GM12878 (cell line): Measurements from ENCODE around the gene ARR3. TPM values are rescaled to one million over a fixed set of nuclear protein-coding genes. Genes with fewer than 3 reads are reported as not detected.

Experiments
- ATAC-seq: fragments of 200-7000 bp; cut with Tn5 transposase; 3 replicates; pipeline ENCODE4 v1.9.1; 2020; ENCODE audit warnings: mild to moderate bottlenecking, moderate library complexity
- BruUV-seq: library from RNA; stranded (reverse); fragments of 400-500 nt; replicated peaks from 2 replicates; lab custom pipeline; 2021; lab: Mats Ljungman, UMichigan
- CTCF ChIA-PET: fragments of 300-600 bp; sonication (Branson Sonifier 250); formaldehyde crosslinking; extraction: SDS; loops from one replicate; lab custom pipeline; 2021; ENCODE audit warnings: inconsistent platforms; lab: Yijun Ruan, JAX
- POLR2A ChIA-PET: fragments of 350-600 bp; formaldehyde crosslinking; extraction: SDS; loops from one replicate; lab custom pipeline; 2021; ENCODE audit warnings: inconsistent platforms; lab: Charles Lee
- RAD21 ChIA-PET: fragments of 300-600 bp; sonication (Branson Sonifier 250); formaldehyde crosslinking; loops from one replicate; lab custom pipeline; 2023; ENCODE audit warnings: antibody characterized with exemption; ENCODE audit not compliant: unreplicated experiment; lab: Charles Lee
- SMC1A ChIA-PET: fragments of 300-600 bp; sonication (Branson Sonifier 250); formaldehyde crosslinking; loops from one replicate; lab custom pipeline; 2023; ENCODE audit not compliant: unreplicated experiment, uncharacterized antibody; lab: Charles Lee
- DNase-seq: peaks from one replicate; pipeline ENCODE4 v3.0.0-alpha.2; 2011; ENCODE audit warnings: low read depth, low spot score
- FAIRE-seq: peaks from 3 replicates; lab custom pipeline; 2011; peaks lifted over from hg19 to GRCh38; lab: Jason Lieb, UNC
- H2AFZ ChIP-seq: 2 replicates; pipeline ENCODE4 v1.6.0; 2011; ENCODE audit warnings: low read depth, low read length, control low read depth; ENCODE audit not compliant: control insufficient read depth
- H3K27ac ChIP-seq: 2 replicates; pipeline ENCODE4 v1.5.1; 2011; ENCODE audit warnings: control low read depth; ENCODE audit not compliant: control insufficient read depth, insufficient read depth
- H3K27me3 ChIP-seq, 2 experiments: replicated peaks in 1 of 2; 2 replicates each; pipeline versions ENCODE4 v1.6.0 to v1.6.1; 2011; ENCODE audit warnings: low read length in 1 of 2; ENCODE audit not compliant: control insufficient read depth in 2 of 2, insufficient read depth in 2 of 2
- H3K36me3 ChIP-seq, 2 experiments: 2 replicates each; pipeline ENCODE4 v1.5.1; 2011; ENCODE audit warnings: low read length in 1 of 2; ENCODE audit not compliant: control insufficient read depth in 2 of 2, insufficient read depth in 2 of 2
- H3K4me1 ChIP-seq: 2 replicates; pipeline ENCODE4 v1.6.1; 2011; ENCODE audit warnings: mild to moderate bottlenecking, low read length, moderate library complexity, mixed read lengths; ENCODE audit not compliant: control insufficient read depth, insufficient read depth
- H3K4me2 ChIP-seq: 2 replicates; pipeline ENCODE4 v1.6.0; 2011; ENCODE audit warnings: control low read depth; ENCODE audit not compliant: control insufficient read depth, insufficient read depth
- H3K4me3 ChIP-seq: fragments of 200-600 bp; sonication (generic); 2 replicates; pipeline ENCODE4 v1.5.1; 2016
- H3K79me2 ChIP-seq: 2 replicates; pipeline ENCODE4 v1.6.0; 2011; ENCODE audit warnings: low read length; ENCODE audit not compliant: control insufficient read depth, insufficient read depth
- H3K9ac ChIP-seq: 2 replicates; pipeline ENCODE4 v1.8.0; 2011; ENCODE audit warnings: low read length, control low read depth, mixed read lengths; ENCODE audit not compliant: control insufficient read depth, insufficient read depth
- H3K9me3 ChIP-seq: replicated peaks from 3 replicates; pipeline ENCODE4 v1.5.1; 2011; ENCODE audit warnings: mild to moderate bottlenecking, low read length; ENCODE audit not compliant: control insufficient read depth, insufficient read depth
- H4K20me1 ChIP-seq: 2 replicates; pipeline ENCODE4 v1.6.0; 2011; ENCODE audit not compliant: control insufficient read depth, insufficient read depth
- CBX5 ChIP-seq: sonication (generic); IDR thresholded peaks from 2 replicates; pipeline ENCODE4 v1.6.1; 2016; ENCODE audit warnings: low read depth, moderate library complexity, mild to moderate bottlenecking, inconsistent platforms
- IRF4 ChIP-seq: IDR thresholded peaks from 2 replicates; pipeline ENCODE4 v1.6.1; 2011; ENCODE audit warnings: low read depth, low read length
- JUND ChIP-seq: IDR thresholded peaks from 2 replicates; pipeline ENCODE4 v1.6.1; 2012; ENCODE audit warnings: low read depth, mild to moderate bottlenecking, low read length, improper control_type of control experiment, moderate library complexity
- RAD21 ChIP-seq: IDR thresholded peaks from 2 replicates; pipeline ENCODE4 v1.6.1; 2011; ENCODE audit warnings: mild to moderate bottlenecking, low read depth, low read length, moderate library complexity; ENCODE audit not compliant: insufficient read depth
- YY1 ChIP-seq: IDR thresholded peaks from 2 replicates; pipeline ENCODE4 v1.6.1; 2011; ENCODE audit warnings: low read depth, mild to moderate bottlenecking, low read length
- WGBS: methylation state at CpG from one replicate; pipeline ENCODE4 v1.1.6; 2016; ENCODE audit warnings: low lambda C conversion rate; ENCODE audit not compliant: insufficient replicate concordance, insufficient coverage; ENCODE audit errors: missing lambda C conversion rate; 5-methylcytosine and 5-hydroxymethylcytosine counted together
- in situ Hi-C: fragments of 300-500 bp; cut with MboI; formaldehyde crosslinking; loops from 9 replicates; pipeline ENCODE4 v1.14.3; 2018; ENCODE audit warnings: mixed read lengths
- intact Hi-C: fragments of 100-400 bp; cut with micrococcal nuclease; formaldehyde crosslinking; loops from one replicate; pipeline ENCODE4 v1.14.2; 2022; ENCODE audit not compliant: unreplicated experiment
- polyA plus RNA-seq, 11 experiments: library from polyadenylated mRNA; depleted of rRNA in 4 of 11; unstranded in 6 of 11; stranded (reverse) in 5 of 11; fragments of >200 nt; fragmentation: Nextera tagmentation in 4 of 11; fragmentation: Illumina TruSeq in 1 of 11; extraction: Ambion mirVana in 4 of 11; extraction: Trizol in 1 of 11; gene quantifications; 1 replicate in 1 of 11; 2 replicates in 10 of 11; pipeline versions ENCODE4 v1.2.1 to v1.2.3, GENCODE V29; 2011 to 2016; ENCODE audit warnings: inconsistent platforms in 2 of 11, missing spikeins in 2 of 11, low read depth in 1 of 11
- total RNA-seq, 4 experiments: library from RNA; depleted of rRNA in 3 of 4; stranded (reverse); fragments of >200 nt in 3 of 4; fragmentation: Illumina TruSeq in 1 of 4; extraction: Trizol in 1 of 4; gene quantifications; 2 replicates each; pipeline versions ENCODE4 v1.2.1 to v1.2.3, GENCODE V29; 2013 to 2021
- TF ChIP-seq, protein P1 (sequence below): fragments of 450-650 bp; formaldehyde crosslinking; IDR thresholded peaks from 2 replicates; pipeline ENCODE4 v1.4.0; 2022; ENCODE audit warnings: mild to moderate bottlenecking, moderate library complexity

The ARR3 gene
- total and polyA plus RNA-seq, 10 of the 15 experiments (the other 5 are each of a cell fraction or from before 2014, with no cell fraction given) = not detected

DNA sequence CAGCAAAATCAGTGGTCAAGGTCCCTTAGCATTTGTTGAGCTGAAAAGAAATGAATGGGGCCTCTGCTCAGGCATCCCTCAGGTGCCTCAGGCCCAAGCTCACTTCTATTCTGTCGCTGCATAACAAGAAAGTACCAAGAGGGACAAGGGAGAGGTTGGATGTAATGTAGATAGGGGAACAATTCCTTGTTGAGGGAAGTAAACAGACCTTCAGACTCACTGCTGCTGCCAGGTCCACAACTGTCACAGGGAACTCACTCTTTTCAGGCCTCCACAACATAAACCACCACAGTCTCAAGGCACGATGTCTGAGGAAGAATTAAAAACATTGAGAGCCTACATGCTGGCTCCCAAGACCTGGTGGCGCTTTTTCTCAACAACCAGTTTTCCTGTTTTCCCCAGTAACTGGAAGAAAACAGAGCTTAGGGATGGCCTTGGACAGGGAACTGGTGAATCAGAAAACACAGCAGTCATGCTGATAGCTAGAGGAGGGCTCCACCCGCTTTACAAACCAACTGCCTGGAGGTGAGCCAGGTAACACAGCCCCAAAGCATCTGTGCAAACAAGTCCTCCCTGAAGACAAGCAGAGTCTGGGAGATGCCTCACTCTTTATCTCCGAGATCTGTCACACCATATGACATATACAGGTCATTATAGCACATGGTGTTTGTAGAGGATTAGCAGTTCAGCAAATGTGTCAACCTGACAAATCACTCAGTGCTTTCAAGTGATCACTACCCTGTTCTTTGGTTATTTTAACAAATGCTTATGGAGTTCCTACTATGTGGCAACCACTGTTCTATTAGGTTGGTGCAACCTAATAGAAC is 48.0 kb upstream of the ARR3 start:
- H3K36me3 ChIP-seq = no peaks in the 10 kb centered on the region
- TF ChIP-seq, protein P1, sequence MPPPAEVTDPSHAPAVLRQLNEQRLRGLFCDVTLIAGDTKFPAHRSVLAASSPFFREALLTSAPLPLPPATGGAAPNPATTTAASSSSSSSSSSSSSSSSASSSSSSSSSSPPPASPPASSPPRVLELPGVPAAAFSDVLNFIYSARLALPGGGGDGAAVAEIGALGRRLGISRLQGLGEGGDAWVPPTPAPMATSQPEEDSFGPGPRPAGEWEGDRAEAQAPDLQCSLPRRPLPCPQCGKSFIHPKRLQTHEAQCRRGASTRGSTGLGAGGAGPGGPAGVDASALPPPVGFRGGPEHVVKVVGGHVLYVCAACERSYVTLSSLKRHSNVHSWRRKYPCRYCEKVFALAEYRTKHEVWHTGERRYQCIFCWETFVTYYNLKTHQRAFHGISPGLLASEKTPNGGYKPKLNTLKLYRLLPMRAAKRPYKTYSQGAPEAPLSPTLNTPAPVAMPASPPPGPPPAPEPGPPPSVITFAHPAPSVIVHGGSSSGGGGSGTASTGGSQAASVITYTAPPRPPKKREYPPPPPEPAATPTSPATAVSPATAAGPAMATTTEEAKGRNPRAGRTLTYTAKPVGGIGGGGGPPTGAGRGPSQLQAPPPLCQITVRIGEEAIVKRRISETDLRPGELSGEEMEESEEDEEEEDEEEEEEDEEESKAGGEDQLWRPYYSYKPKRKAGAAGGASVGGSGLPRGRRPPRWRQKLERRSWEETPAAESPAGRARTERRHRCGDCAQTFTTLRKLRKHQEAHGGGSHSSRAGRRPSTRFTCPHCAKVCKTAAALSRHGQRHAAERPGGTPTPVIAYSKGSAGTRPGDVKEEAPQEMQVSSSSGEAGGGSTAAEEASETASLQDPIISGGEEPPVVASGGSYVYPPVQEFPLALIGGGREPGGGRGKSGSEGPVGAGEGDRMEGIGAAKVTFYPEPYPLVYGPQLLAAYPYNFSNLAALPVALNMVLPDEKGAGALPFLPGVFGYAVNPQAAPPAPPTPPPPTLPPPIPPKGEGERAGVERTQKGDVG (CRISPR knock-in tag) = no peak
- TF ChIP-seq YY1 = no peak
- no peak for TF ChIP-seq CBX5
- no peak for TF ChIP-seq IRF4
- TF ChIP-seq RAD21 = no peak
- no peak for TF ChIP-seq JUND
- no peaks in the 10 kb centered on the region; a peak in 1 of 4 replicates for H3K27me3 ChIP-seq
- H3K9ac ChIP-seq = no peak overlapping the region
- in situ Hi-C loops = no loop called here
- no peaks in the 10 kb centered on the region; the same call in 2 of the 3 replicates for H3K9me3 ChIP-seq
- BruUV-seq = no TSS peak
- no peak overlapping the region for H2AFZ ChIP-seq
- intact Hi-C loops = no loop called here
- H3K79me2 ChIP-seq = no peaks in the 10 kb centered on the region
- RAD21 ChIA-PET = no interaction called here
- SMC1A ChIA-PET = no interaction called here
- H4K20me1 ChIP-seq = no peaks in the 10 kb centered on the region
- POLR2A ChIA-PET = no interaction called here
- 11% methylated on average over 5 of the region's 5 CpGs for WGBS
- H3K27ac ChIP-seq = no peak overlapping the region
- DNase-seq (no peak), ATAC-seq (no peak), FAIRE-seq (no peak)
- CTCF ChIA-PET = no interaction called here
- H3K4me1 ChIP-seq = no peaks in the 10 kb centered on the region
- no peak overlapping the region for H3K4me2 ChIP-seq
- H3K4me3 ChIP-seq = no peak overlapping the region
